GOT3 (cell line): Measurements from ENCODE around the gene LRRC56.
"Not testable (repeated sequence)": the region's sequence is repeated elsewhere in the genome, so short reads cannot be mapped to it uniquely, and the experiment has no call there.

Experiments
- DNase-seq: peaks from one replicate; lab custom pipeline; 2025; ENCODE audit warnings: mixed read lengths; lab: John Stamatoyannopoulos, UW

Gene LRRC56

DNA sequence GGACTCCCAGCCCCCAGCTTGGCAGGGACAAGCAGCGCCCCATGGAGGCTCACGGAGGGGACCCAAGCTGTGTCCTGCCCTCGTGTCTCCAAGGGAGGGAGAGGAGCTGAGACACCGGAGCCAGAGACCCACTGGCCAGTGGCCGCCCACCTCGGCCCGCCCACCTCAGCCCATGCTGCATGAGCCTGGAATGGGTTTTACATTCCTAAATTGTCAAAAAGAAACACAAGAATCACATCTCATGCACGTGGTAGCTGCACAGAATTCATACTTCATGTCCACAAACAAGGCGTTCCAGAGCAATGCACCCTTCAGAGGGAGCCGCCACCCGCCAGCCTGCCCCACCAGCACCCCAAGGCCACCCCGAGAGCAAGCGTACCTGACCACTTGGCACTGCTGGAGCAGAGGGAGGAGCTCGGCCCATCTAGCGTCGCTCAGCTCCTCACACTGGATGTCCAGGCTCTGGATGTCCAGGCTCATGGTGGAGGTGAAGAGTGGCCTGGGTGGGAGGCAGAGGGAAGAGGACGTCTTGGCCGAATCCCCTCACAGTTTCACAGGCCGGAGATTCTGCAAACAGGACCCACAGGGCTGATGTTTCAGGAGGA is 35.5 kb upstream of the LRRC56 start:
- DNase-seq: no peak

DNA sequence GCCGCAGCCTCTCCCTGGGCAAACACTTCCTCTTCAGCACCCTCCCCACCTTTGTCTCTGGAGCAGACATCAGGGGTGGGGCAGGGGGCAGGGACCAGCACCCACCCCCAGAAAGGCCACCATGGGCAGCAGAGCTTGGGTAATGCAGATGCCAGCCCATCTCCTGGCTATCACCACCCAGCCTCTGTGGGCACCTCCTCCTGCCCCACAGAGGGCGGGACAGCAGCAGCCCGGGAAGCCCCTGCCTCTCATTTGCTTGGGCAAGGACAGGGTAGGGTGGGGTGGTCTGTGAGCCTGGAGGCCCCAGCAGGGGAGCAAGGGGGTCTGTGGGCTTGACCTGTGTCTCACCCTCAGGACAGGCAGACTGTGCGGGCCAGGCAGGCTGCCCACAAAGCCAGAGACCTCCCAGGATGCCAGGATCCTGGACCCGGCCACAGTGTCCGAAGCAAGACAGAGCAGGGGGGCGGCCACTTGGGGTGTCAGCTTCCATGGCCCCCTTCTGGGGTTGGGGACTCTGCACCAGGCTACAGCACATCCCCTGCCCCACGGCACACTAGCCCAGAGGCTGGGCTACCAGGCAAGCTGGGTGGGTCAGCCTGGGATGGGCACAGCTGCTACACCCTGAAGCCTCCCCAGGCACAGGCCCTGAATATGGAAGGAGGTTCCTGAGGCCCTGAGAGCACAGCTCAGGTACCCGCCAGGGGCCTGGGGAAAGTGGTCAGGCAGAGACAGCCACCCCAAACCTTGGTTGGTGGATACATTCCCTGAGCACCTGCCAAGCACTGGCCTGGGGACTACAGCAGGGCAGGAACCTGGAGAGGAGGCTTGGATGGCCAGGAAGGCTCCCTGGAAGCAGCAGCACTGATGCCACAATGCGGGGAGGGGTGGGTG is 34.8 kb upstream of the LRRC56 start:
- no peak for DNase-seq

DNA sequence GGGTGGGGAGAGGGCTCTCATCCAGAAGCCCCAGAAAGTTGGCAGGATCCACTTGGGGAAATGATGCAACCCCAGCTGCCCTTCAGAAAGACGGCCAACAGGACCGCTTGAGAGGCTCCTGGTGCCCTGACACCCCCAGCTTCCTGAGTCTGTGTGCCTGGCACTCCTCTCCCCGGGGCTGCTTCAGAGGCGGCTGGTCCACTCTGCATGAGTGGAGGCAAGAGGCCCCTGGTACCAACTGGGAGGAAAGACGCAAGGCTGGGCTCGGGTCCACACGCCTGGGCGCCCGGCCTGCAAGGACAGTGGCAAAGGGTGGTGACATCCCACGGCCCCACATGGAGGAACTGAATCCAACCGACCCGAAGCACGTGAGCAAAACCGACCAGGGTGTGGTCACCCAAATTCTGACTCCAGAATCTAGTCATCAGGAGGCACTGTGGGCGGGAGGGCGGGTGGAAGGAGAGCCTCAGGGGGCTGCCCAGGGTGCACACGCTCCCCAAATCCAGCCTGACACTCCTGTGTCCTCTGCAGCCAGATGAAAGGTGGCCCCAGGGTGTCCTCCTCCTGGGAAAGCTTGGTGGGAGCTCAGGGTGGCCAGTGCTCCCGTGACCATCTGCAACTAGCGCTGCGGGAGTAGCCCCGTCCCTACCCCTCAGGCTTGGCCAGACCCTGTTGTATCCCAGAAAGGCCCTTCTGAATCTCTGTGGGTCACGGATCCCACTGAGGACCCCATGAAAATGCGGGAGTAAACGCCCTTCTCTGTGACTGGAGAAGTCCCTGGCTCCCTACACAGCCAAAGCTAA is 33.9 kb upstream of the LRRC56 start:
- no peak for DNase-seq

GRCh38 chr11:504053-504993 is 33.0 kb upstream of the LRRC56 start:
- no peak for DNase-seq

GRCh38 chr11:504994-505344 is 32.4 kb upstream of the LRRC56 start:
- DNase-seq: no peak

DNA sequence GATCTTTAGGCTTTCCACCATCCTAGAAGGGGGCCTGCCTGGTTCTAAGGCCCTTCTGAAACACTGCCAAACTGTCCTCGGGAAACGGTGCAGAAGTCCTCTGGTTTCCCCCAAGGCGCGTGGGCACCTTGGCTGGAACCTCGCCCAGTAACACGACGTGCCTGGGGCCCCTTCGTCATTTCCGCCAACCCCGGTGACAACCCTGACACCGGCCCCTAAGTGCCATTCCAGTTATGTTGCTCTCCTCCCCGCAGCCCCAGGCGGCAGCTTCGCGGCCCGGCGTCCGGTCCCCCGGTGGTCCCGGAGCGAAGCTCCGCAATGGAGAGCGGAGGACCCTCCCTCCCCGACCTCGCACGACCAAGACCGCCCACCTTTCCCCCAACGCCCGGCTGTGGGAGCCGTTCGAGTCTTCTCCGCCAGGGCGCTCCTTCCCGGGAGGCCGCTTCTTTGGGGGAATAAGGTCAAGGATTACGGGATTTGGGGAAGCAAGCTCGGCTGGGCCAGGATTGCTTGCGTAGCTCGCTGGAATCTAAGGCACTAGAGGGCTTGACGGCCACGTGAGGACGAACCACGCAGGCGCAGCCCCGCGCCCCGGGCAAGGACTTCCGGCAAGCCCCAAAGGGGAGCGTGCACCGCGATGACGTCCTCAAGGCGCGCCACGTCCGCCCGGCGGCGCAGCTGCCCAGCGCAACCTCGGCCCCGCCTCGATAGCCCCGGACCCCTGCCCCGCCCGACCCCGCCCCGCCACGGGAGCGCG is 30.9 kb upstream of the LRRC56 start:
- DNase-seq: peak; percentile 76

GRCh38 chr11:506995-507726 is 30.2 kb upstream of the LRRC56 start, which contains the start of gene RNH1:
Gene RNH1, minus strand, starts transcription at chr11:507242. Its CDS starts 5,080 bp downstream, at chr11:502162.
- peak; percentile 76 for DNase-seq

- no peak for DNase-seq
Observed at GRCh38 chr11:507727-508515, 29.4 kb upstream of the LRRC56 start.

DNA sequence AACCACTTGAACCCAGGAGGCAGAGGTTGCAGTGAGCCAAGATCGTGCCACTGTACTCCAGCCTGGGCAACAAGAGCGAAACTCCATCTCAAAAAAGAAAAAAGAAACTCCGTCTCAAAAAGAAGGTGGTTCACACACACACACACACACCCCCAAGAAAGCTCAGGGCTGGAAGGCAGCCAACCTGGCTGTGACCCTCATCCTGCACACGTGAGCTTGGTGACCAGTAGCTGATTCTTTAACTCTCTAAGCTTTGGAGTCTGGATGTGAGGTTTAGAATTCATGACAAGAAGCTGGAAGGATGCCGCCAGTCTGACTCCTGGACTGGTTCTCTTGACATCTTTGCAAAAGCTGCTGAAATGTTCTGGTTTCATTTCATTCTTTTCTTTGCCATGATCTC is 28.4 kb upstream of the LRRC56 start:
- DNase-seq: no peak

GRCh38 chr11:512761-513595 is 24.3 kb upstream of the LRRC56 start:
- DNase-seq: no peak

GRCh38 chr11:514606-515005 is 22.7 kb upstream of the LRRC56 start:
- no peak for DNase-seq

GRCh38 chr11:515131-515530 is 22.2 kb upstream of the LRRC56 start:
- DNase-seq: no peak

GRCh38 chr11:516400-516799 is 20.9 kb upstream of the LRRC56 start:
- no peak for DNase-seq

- not testable (repeated sequence) for DNase-seq
Observed at GRCh38 chr11:516918-517685, 20.2 kb upstream of the LRRC56 start.

DNA sequence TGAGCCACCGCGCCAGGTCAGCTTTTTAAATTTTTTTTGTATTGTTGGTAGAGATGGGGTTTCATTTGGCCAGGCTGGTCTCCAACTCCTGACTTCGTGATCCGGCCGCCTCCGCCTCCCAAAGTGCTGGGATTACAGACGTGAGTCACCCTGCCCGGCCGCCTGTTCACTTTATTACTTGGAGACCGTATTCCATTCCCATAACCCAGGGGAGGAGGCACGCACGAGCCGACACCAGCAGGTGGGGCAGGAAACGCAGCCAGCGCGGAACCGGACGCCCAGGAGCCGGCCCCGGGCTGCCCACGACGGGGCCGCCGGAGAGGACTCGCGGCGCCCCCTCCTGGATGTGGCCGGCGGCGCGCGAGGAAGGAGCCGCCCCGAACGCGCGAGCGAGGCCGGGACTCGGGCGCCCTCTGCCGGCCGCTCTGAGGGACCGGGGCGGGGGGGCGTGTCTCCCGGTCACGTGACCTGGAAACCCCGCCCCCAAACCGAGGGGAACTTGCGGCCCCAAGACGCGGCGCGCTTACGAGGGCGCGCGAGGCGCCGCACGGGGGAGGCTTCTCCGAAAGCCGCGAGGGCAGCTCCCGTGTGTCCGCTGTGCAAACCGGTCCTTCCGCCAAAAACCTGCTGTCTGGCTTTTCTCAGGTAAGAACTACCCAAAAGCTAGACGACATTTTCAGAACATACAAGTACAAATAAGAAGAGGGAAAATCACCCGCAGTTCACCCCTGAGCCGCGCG is 18.7 kb upstream of the LRRC56 start:
- peak; percentile 80 for DNase-seq

GRCh38 chr11:520428-521176 is 16.7 kb upstream of the LRRC56 start:
- no peak for DNase-seq
